Measurements from ENCODE around the gene STX12. TPM values are rescaled to one million over a fixed set of nuclear protein-coding genes. Genes with fewer than 3 reads are reported as not detected.

STX12 gene
- total RNA-seq, 3 donors from 2014 or later (not counting 1 experiment from before 2014, with no cell fraction given): 29.6 to 36.2 (median 32.3) TPM

DNA sequence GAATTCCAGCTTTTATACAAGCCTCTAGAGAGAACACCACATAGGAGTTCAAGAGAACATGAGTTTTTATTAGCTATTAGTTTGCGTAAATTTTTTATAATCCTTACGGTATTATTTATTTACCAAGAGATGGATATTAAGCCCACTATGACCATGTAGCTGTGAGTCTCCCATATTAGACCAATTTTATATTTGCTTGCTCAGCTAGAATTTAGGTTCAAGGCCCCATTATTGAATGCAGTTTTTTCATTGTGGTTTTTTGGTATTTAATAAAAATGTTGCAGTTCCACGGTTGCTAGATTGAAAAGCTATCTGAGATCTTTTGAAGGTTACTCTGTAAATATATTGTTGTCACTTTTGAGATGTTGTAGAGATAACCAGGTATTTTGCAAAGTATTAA lies 60.5 kb downstream of the STX12 start:
- Mint-ChIP-seq H3K4me3 (no peak overlapping the region), H3K4me1 (peaks cover 22 to 32% of the 10 kb centered on the region in 2 donors), H3K36me3 (no peaks in the 10 kb centered on the region), H3K27me3 (ENCODE audit: low read depth in 2 of 2) (no peaks in the 10 kb centered on the region), H3K27ac (no peak overlapping the region), H3K9me3 (no peaks in the 10 kb centered on the region)
- DNase-seq (no peak), ATAC-seq (no peak)
- H3K27me3 ChIP-seq (ENCODE audit: control insufficient read depth, insufficient read depth, low read length): no peaks in the 10 kb centered on the region
- no peak overlapping the region for H3K4me3 ChIP-seq (ENCODE audit: low read length)
- H3K4me1 ChIP-seq (ENCODE audit: control insufficient read depth, insufficient read depth, low read length): peaks cover 11% of the 10 kb centered on the region
- TF ChIP-seq, protein P1, sequence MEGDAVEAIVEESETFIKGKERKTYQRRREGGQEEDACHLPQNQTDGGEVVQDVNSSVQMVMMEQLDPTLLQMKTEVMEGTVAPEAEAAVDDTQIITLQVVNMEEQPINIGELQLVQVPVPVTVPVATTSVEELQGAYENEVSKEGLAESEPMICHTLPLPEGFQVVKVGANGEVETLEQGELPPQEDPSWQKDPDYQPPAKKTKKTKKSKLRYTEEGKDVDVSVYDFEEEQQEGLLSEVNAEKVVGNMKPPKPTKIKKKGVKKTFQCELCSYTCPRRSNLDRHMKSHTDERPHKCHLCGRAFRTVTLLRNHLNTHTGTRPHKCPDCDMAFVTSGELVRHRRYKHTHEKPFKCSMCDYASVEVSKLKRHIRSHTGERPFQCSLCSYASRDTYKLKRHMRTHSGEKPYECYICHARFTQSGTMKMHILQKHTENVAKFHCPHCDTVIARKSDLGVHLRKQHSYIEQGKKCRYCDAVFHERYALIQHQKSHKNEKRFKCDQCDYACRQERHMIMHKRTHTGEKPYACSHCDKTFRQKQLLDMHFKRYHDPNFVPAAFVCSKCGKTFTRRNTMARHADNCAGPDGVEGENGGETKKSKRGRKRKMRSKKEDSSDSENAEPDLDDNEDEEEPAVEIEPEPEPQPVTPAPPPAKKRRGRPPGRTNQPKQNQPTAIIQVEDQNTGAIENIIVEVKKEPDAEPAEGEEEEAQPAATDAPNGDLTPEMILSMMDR (IDR thresholded peaks at IDR 0.05): no peak
- H3K9me3 ChIP-seq (ENCODE audit: control insufficient read depth, insufficient read depth, low read length): no peaks in the 10 kb centered on the region
- 94% methylated on average over 2 of the region's 3 CpGs for WGBS (ENCODE audit: insufficient coverage)
- peaks cover 22% of the 10 kb centered on the region for H3K36me3 ChIP-seq (ENCODE audit: control insufficient read depth, insufficient read depth, low read length)
- H3K27ac ChIP-seq (ENCODE audit: low read length): no peak overlapping the region
- intact Hi-C loops (cut with micrococcal nuclease): no loop called here

DNA sequence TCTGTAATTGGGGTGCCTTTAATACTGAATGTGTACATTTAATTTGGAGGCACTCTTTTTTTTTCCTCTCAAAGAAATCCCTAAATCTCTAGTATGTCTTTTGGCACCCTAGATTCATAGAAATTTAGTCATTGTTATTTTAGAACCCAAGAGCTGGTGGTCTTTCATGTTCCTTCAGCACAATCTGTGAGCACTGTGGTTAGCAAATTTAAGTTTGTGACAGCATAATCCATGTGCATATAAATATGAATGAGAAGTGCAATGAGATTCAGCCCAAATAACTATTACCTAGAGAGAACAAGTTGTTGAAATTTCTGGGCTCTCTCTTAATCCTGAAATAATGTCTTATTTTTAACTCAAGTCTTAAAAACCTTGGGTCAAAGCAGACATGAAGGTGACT lies 62.0 kb downstream of the STX12 start:
- Histone ChIP-seq H3K9me3 (ENCODE audit: control insufficient read depth, insufficient read depth, low read length) (no peaks in the 10 kb centered on the region), H3K27me3 (ENCODE audit: control insufficient read depth, insufficient read depth, low read length) (no peaks in the 10 kb centered on the region), H3K36me3 (ENCODE audit: control insufficient read depth, insufficient read depth, low read length) (peaks cover 36% of the 10 kb centered on the region), H3K4me1 (ENCODE audit: control insufficient read depth, insufficient read depth, low read length) (peaks cover 8% of the 10 kb centered on the region), H3K4me3 (ENCODE audit: low read length) (no peak overlapping the region), H3K27ac (ENCODE audit: low read length) (no peak overlapping the region)
- Mint-ChIP-seq H3K36me3 (no peaks in the 10 kb centered on the region), H3K4me1 (peaks cover 22 to 32% of the 10 kb centered on the region in 2 donors), H3K27me3 (ENCODE audit: low read depth in 2 of 2) (no peaks in the 10 kb centered on the region), H3K27ac (peak overlapping the region; percentile 14 to 23), H3K9me3 (no peaks in the 10 kb centered on the region), H3K4me3 (no peak overlapping the region)
- no peak for DNase-seq
- intact Hi-C loops (cut with micrococcal nuclease): no loop called here
- no peak for ATAC-seq
- TF ChIP-seq, protein P1 (IDR thresholded peaks at IDR 0.05): no peak

DNA sequence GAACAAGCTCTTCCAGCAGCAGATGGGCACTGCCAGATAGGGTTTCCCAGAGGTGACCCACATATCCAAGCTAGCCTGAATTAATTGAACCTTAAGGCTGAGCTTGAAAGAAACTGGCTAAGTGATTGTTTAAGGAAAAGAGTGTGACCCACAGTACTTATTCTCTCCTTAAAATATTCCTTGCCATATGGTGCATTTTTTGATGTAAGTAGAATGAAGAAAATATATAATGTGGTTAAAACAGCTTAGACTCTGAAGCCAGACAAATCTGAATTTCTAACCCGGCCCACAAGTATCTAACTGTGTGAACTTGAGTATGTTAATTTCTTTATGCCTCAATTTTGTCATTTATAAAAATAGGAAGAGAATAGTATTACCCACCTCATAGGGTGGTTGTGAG lies 62.5 kb downstream of the STX12 start:
- no peaks in the 10 kb centered on the region for H3K27me3 ChIP-seq (ENCODE audit: control insufficient read depth, insufficient read depth, low read length)
- no peak overlapping the region for H3K27ac ChIP-seq (ENCODE audit: low read length)
- Mint-ChIP-seq H3K4me3 (no peak overlapping the region), H3K36me3 (no peaks in the 10 kb centered on the region), H3K27me3 (ENCODE audit: low read depth in 2 of 2) (no peaks in the 10 kb centered on the region), H3K4me1 (peaks cover 22 to 32% of the 10 kb centered on the region in 2 donors), H3K27ac (peak overlapping the region; percentile 14 to 23), H3K9me3 (no peaks in the 10 kb centered on the region)
- peaks cover 41% of the 10 kb centered on the region for H3K36me3 ChIP-seq (ENCODE audit: control insufficient read depth, insufficient read depth, low read length)
- intact Hi-C loops (cut with micrococcal nuclease): no loop called here
- H3K9me3 ChIP-seq (ENCODE audit: control insufficient read depth, insufficient read depth, low read length): no peaks in the 10 kb centered on the region
- DNase-seq (no peak), ATAC-seq (no peak)
- H3K4me1 ChIP-seq (ENCODE audit: control insufficient read depth, insufficient read depth, low read length): peaks cover 7% of the 10 kb centered on the region
- no peak overlapping the region for H3K4me3 ChIP-seq (ENCODE audit: low read length)
- TF ChIP-seq, protein P1 (IDR thresholded peaks at IDR 0.05): no peak
- WGBS (ENCODE audit: insufficient coverage): no CpG with 5 or more reads among the region's 1 CpG

DNA sequence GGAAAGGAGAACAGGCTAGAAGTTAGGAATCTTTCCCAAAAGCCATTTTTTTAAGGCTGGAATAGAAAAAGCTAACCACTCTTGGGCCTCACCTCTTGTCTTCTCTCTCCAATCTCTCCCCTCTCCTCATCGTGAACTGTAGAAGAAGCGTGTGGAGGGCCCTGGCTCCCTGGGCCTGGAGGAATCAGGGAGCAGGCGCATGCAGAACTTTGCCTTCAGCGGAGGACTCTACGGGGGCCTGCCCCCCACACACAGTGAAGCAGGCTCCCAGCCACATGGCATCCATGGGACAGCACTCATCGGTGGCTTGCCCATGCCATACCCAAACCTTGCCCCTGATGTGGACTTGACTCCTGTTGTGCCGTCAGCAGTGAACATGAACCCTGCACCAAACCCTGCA lies 76.9 kb downstream of the STX12 start:
- Histone ChIP-seq H3K27ac (ENCODE audit: low read length) (no peak overlapping the region), H3K4me3 (ENCODE audit: low read length) (no peak overlapping the region), H3K4me1 (ENCODE audit: control insufficient read depth, insufficient read depth, low read length) (no peaks in the 10 kb centered on the region), H3K36me3 (ENCODE audit: control insufficient read depth, insufficient read depth, low read length) (peaks cover 51% of the 10 kb centered on the region), H3K27me3 (ENCODE audit: control insufficient read depth, insufficient read depth, low read length) (no peaks in the 10 kb centered on the region), H3K9me3 (ENCODE audit: control insufficient read depth, insufficient read depth, low read length) (no peaks in the 10 kb centered on the region)
- Mint-ChIP-seq H3K27ac (peak overlapping the region in 1 of 2 donors; percentile 53), H3K36me3 (peaks cover 12% of the 10 kb centered on the region), H3K4me3 (no peak overlapping the region), H3K9me3 (no peaks in the 10 kb centered on the region), H3K4me1 (no peaks in the 10 kb centered on the region), H3K27me3 (ENCODE audit: low read depth in 2 of 2) (no peaks in the 10 kb centered on the region)
- WGBS (ENCODE audit: insufficient coverage): 98% methylated on average over 7 of the region's 7 CpGs
- DNase-seq: no peak
- ATAC-seq: no peak
- TF ChIP-seq, protein P1 (IDR thresholded peaks at IDR 0.05): no peak
- intact Hi-C loops (cut with micrococcal nuclease): no loop called here
